ENCODE results near the gene G6PD. TPM values are rescaled to one million over a fixed set of nuclear protein-coding genes. Genes with fewer than 3 reads are reported as not detected.

Gene G6PD
- total RNA-seq, result 298 and 337 TPM in 2 replicates

GRCh38 chrX:154546354-154547244, at the start of gene G6PD:
G6PD (minus strand) TSS chrX:154546846; CDS start chrX:154546155, 691 bp downstream.

GRCh38 chrX:154584585-154585183, 38.0 kb upstream of the G6PD start, which contains the start of gene CTAG1A:
CTAG1A (plus strand) TSS chrX:154585133; CDS start chrX:154585207, 74 bp downstream.

GRCh38 chrX:154547245-154548027, 790 bp upstream of the G6PD start, which contains the start of gene IKBKG:
IKBKG (plus strand) TSS chrX:154547620; CDS start chrX:154552003, 4,383 bp downstream.

GRCh38 chrX:154515966-154516655, 30.5 kb downstream of the G6PD start, which contains the start of gene FAM3A:
FAM3A (minus strand) TSS chrX:154516232; CDS start chrX:154515772, 460 bp downstream.

GRCh38 chrX:154490414-154491083, 56.1 kb downstream of the G6PD start, which contains the start of gene SLC10A3:
SLC10A3 (minus strand) TSS chrX:154490629; CDS start chrX:154488940, 1,689 bp downstream.

GRCh38 chrX:154486396-154487207, 60.0 kb downstream of the G6PD start, which contains the start of gene UBL4A:
UBL4A (minus strand) TSS chrX:154486615; CDS start chrX:154486584, 31 bp downstream.

Other genes with a start within 250 kb of the G6PD start
- gene FLNA, start 172.2 kb downstream of the G6PD start, total RNA-seq, result 881 and 1,006 TPM in 2 replicates
- gene EMD, start 167.6 kb downstream of the G6PD start, total RNA-seq, result 34.4 and 50.2 TPM in 2 replicates
- 7,807 and 8,845 TPM in 2 replicates for gene RPL10, start 148.5 kb downstream of the G6PD start, total RNA-seq
- gene DNASE1L1, start 137.6 kb downstream of the G6PD start, total RNA-seq, result 26.5 and 27.6 TPM in 2 replicates
- 12.3 and 16.3 TPM in 2 replicates for gene TAFAZZIN, start 135.3 kb downstream of the G6PD start, total RNA-seq
- gene ATP6AP1, start 118.2 kb downstream of the G6PD start, total RNA-seq, result 45.9 and 54.3 TPM in 2 replicates
- gene GDI1, start 109.7 kb downstream of the G6PD start, total RNA-seq, result 59.0 and 65.1 TPM in 2 replicates
- gene FAM50A, start 102.7 kb downstream of the G6PD start, total RNA-seq, result 42.4 and 49.1 TPM in 2 replicates
- gene PLXNA3, start 88.6 kb downstream of the G6PD start, total RNA-seq, result 13.2 and 20.2 TPM in 2 replicates
- 37.9 TPM in 2 replicates for gene LAGE3, start 67.6 kb downstream of the G6PD start, total RNA-seq
- 20.4 and 25.5 TPM in 2 replicates for gene UBL4A, start 60.2 kb downstream of the G6PD start, total RNA-seq
- 36.1 and 45.9 TPM in 2 replicates for gene SLC10A3, start 56.2 kb downstream of the G6PD start, total RNA-seq
- gene FAM3A, start 30.6 kb downstream of the G6PD start, total RNA-seq, result 31.1 and 42.8 TPM in 2 replicates
- gene IKBKG, start 774 bp upstream of the G6PD start, total RNA-seq, result 12.6 and 16.6 TPM in 2 replicates
- gene CTAG1A, start 38.3 kb upstream of the G6PD start, total RNA-seq, result not detected in 2 replicates
- not detected in 2 replicates for gene CTAG1B, start 72.4 kb upstream of the G6PD start, total RNA-seq
- gene CTAG2, start 106.7 kb upstream of the G6PD start, total RNA-seq, result not detected in 2 replicates
- gene GAB3, start 204.2 kb upstream of the G6PD start, total RNA-seq, result 2.9 and 3.4 TPM in 2 replicates
- 21.2 and 25.7 TPM in 2 replicates for gene DKC1, start 216.0 kb upstream of the G6PD start, total RNA-seq

Measured in cardiac ventricle fibroblast (primary cell).